ENCODE data around the gene KRTAP5-10.
A peak's percentile ranks its signal among the peaks of the same experiment; 100 is the strongest.
"Not testable (repeated sequence)": the region's sequence is repeated elsewhere in the genome, so short reads cannot be mapped to it uniquely, and the experiment has no call there.

KRTAP5-10 gene

DNA sequence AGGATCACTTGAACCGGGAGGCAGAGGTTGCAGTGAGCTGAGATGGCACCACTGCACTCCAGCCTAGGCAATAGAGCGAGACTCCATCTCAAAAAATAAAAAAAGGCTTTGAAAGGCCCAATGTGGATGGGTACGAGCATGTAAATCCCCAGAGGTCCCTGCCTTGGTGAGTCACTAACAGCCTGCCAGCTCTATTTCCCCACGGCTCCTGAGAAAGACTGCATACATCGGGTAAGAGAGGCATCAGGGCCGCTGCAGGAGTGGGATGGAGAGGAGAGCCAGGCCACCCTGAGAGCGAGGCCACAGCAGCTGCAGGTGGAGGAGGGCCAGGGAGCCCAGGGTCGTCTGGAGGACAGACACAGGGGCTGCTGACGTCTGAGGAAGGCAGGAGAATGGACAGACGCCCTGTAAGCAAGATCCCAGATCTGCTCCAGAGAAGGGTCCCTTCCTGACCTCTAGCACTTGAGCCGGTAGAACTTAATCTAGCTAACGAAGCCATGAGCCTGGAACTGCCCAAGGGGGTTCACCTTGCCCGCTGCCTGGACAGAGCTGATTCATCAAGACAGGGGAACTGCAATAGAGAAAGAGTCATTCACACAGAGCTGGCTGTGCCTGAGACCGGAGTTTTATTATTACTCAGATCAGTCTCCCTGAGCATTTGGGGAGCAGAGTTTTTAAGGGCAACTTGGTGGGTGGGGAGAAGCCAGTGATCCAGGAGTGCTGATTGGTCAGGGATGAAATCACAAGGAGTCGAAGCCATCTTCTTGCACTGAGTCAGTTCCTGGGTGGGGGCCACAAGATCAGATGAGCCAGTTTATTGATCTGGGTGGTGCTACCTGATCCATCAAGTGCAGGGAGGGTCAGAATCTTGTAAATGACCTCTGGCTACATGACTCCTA, 22.2 kb upstream of the KRTAP5-10 start:
- DNase-seq (ENCODE audit: low read depth in 2 of 2) = peak; percentile 1 to 11

DNA sequence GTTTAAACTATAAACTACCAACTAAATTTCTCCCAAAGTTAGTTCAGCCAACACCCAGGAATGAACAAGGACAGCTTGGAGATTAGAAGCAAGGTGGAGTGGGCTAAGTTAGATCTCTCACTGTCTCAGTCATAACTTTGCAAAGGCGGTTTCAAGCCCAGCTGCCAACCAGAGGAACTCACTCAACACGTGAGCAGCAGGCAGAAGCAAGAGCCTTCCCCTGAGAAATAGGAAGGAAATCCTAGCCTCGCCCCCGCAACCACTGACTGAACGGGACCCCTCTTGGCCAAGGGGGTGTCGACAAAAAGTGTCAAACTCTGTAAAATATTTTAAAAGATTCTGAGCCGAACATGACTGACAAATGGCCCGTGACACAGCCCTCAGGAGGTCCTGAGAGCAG, 21.5 kb upstream of the KRTAP5-10 start:
- DNase-seq (ENCODE audit: low read depth in 2 of 2) = no peak

GRCh38 chr11:71544525-71545214, 20.7 kb upstream of the KRTAP5-10 start:
- no peak for DNase-seq (ENCODE audit: low read depth in 2 of 2)

GRCh38 chr11:71545405-71545966, 19.9 kb upstream of the KRTAP5-10 start:
- no peak for DNase-seq (ENCODE audit: low read depth in 2 of 2)

- DNase-seq (ENCODE audit: low read depth in 2 of 2) = no peak
Observed at GRCh38 chr11:71548120-71548519, 17.2 kb upstream of the KRTAP5-10 start, which contains the start of gene KRTAP5-9. Gene KRTAP5-9 (plus strand): TSS chr11:71548420. CDS start chr11:71548658, 238 bp downstream.

- DNase-seq (ENCODE audit: low read depth in 2 of 2) = no peak
Observed at GRCh38 chr11:71548716-71549151, 16.6 kb upstream of the KRTAP5-10 start.

DNA sequence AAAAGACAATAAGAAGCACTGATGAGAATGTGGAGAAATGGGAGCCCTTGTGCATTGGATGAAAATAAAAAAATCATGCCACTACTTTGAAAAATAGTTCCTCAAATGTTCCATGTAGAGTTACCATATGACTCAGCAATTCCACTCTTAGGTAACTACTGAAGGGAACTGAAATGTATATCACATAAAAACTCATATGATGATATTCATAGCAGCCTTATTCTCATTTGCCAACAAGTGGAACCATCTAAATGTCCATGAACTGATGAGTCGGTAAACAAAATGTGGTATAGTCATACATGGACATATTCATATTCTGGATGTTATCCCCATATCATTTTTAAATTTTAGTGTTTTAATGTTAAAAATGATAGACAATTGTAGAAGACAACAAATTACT, 13.7 kb upstream of the KRTAP5-10 start:
- DNase-seq (ENCODE audit: low read depth in 2 of 2) = no peak

GRCh38 chr11:71554996-71555395, 10.4 kb upstream of the KRTAP5-10 start:
- DNase-seq (ENCODE audit: low read depth in 2 of 2) = no peak

- no peak for DNase-seq (ENCODE audit: low read depth in 2 of 2)
Observed at GRCh38 chr11:71555508-71555907, 9.9 kb upstream of the KRTAP5-10 start.

DNA sequence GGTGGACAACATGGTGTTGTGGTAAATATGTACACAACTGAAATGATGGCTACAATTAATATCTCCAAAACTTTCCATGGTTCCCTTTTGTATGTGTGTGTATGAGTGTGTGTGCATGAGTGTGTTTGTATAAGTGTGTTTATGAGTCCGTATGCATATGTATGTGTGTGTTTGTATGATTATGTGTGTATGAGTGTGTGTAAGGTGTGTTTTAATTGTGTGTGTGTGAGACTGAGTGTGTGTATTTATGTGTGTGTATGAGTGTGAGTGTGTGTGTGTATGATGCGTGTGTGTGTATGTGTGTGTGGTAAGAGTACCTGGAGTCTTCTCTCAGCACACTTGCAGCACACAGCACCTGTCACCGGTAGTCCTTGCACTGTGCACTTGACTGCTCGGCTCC, 9.3 kb upstream of the KRTAP5-10 start:
- DNase-seq (ENCODE audit: low read depth in 2 of 2) = no peak

GRCh38 chr11:71557257-71557656, 8.1 kb upstream of the KRTAP5-10 start:
- no peak for DNase-seq (ENCODE audit: low read depth in 2 of 2)

GRCh38 chr11:71558996-71559395, 6.4 kb upstream of the KRTAP5-10 start:
- no peak for DNase-seq (ENCODE audit: low read depth in 2 of 2)

DNA sequence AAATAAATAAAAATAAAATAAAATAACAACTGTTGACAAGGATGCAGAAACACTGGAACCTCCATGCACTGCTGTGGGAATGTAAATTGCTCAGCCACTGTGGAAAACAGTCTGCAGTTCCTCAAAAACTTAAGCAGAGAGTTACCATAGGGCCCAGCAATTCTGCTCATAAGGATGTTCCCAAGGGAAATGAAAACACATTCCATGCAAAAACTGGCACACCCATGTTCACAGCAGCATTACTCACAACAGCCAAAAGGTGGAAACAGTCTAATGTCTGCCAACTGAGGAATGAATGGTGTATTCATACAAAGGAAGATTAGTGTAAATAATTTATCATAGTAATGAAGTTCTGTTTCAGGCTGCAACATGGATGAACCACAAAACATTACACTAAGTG, 3.2 kb upstream of the KRTAP5-10 start:
- DNase-seq (ENCODE audit: low read depth in 2 of 2) = no peak

GRCh38 chr11:71563406-71563805, 2.0 kb upstream of the KRTAP5-10 start:
- DNase-seq (ENCODE audit: low read depth in 2 of 2) = no peak

GRCh38 chr11:71564430-71564829, 933 bp upstream of the KRTAP5-10 start:
- DNase-seq (ENCODE audit: low read depth in 2 of 2) = no peak

DNA sequence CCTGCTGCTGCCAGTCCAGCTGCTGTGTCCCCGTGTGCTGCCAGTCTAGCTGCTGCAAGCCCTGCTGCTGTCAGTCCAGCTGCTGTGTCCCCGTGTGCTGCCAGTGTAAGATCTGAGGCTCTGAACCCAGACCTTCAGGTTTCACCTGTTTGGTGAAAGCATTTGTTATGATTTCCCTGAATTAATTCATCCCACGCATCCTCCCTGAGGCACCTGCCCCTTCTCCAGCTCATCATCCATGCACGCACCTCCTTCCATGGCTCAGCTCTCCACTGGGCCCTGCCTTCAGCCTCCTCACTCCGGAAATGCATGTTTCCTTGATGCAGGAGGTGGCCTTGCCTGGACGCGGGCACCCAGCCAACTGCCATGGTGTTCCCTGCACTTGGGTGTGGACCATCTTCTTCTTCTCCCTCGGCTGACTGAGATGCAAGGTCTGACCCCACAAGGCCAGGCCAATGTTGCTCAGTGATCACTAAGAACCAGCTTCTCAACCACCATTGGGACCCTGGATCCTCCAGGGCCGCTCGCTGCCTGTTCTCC, 788 bp downstream of the KRTAP5-10 start:
- DNase-seq (ENCODE audit: low read depth in 2 of 2) = no peak

DNA sequence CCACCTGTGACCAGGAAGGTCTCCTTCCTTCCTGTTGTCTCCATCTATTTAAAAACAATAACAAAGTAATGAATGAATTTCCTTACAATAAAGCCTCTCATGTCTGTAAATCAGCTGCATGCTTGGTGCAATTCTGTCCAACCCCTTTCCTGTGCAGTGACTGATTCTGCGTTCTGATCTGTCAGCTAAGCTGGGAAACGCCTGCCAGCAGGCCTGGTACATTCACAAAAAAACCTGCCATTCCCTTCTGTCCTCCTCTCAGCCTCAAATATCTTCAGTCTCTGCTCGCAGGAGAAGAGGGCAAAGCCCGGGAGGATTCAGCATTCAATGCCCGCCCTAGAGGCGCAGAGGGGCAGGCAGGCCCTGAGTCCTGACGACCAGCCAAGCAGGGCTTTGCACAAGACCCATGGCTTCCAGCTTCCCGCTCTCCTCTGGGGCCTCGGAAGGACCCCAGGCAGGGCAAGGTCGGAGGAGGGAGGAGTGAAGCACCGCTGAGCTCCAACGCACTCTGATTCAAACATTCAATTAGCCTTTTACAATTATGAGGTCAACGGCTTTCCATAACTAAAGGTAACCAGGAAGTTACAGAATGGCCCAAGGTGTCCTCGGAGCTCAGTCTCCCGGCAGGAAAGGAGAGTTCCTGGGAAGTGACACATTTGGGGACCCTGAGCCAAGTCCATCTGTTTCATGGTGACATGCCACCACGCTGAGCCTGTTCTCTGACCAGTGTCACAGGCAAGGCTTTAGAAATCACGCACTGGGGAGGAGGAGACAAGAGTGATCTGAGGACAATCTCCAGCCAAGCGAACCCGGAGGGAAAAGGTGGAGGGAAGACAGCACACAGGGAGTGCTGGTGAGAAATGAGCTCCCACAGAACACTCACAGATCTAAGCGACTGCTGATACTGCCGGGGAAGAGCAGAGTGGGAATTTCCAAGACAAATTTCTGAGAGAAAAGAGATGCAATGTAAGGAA, 1.6 kb downstream of the KRTAP5-10 start:
- DNase-seq (ENCODE audit: low read depth in 2 of 2) = not testable (repeated sequence)

DNA sequence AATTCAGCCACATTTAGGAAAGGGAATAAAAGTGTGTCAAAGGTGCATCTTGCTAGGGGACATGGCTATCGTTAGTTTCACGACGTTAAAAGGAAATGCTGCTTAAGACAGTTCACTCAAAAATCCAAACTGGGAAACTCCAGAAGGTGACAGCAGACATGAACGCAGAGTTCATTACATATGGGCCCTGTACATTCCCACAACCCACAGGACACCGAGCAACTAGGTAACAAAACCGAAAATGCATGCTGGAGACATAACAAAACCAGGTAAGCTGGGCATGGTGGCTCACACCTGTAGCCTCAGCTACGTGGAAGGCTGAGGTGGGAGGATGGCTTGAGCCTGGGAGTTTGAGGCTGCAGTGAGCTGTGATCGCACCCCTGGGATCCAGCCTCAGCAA, 2.3 kb downstream of the KRTAP5-10 start:
- not testable (repeated sequence) for DNase-seq (ENCODE audit: low read depth in 2 of 2)

GRCh38 chr11:71568704-71569349, 3.5 kb downstream of the KRTAP5-10 start:
- no peak for DNase-seq (ENCODE audit: low read depth in 2 of 2)

- not testable (repeated sequence) for DNase-seq (ENCODE audit: low read depth in 2 of 2)
Observed at GRCh38 chr11:71571101-71571850, 5.9 kb downstream of the KRTAP5-10 start.
